RWPE1 (cell line): ENCODE results near the gene SLC6A3.

Source experiments
- CTCF ChIA-PET: fragments of 350-600 bp; sonication (Branson Sonifier 250); formaldehyde crosslinking; extraction: SDS; loops from one replicate; lab custom pipeline; 2021; lab: Yijun Ruan, JAX
- POLR2A ChIA-PET: fragments of 400-600 bp; formaldehyde crosslinking; extraction: SDS; loops from one replicate; lab custom pipeline; 2020; ENCODE audit warnings: antibody characterized with exemption; ENCODE audit not compliant: low non-redundant PET; lab: Yijun Ruan, JAX
- DNase-seq: peaks from one replicate; pipeline ENCODE4 v3.0.0; 2012; ENCODE audit warnings: low spot score
- H3K27ac ChIP-seq: fragments of 450-650 bp; 2 replicates; pipeline ENCODE4 v1.5.1; 2017
- CTCF ChIP-seq: fragments of 450-650 bp; conservative IDR thresholded peaks from 2 replicates; pipeline ENCODE4 v1.5.1; 2017; ENCODE audit warnings: low read depth, mild to moderate bottlenecking

Gene SLC6A3

GRCh38 chr5:1474866-1475543 is 29.8 kb upstream of the SLC6A3 start:
- H3K27ac ChIP-seq, result peak overlapping the region; percentile 4; the same call in 1 of the 2 replicates
- TF ChIP-seq CTCF, result no peak
- POLR2A ChIA-PET, result interaction anchor here (0.5 kb wide), 1 partner anchor 93 kb away, joined by 3 read pairs; no protein-coding TSS in a partner anchor
- no peak for DNase-seq
- CTCF ChIA-PET, result interaction anchor here (0.5 to 0.6 kb wide), 4 partner anchors 35 to 933 kb away, joined by 3 to 5 read pairs (median 3); no protein-coding TSS in a partner anchor

- no peak for DNase-seq
- ChIA-PET CTCF (interaction anchor here (0.6 kb wide), 4 partner anchors 55 to 1103 kb away, joined by 3 to 5 read pairs (median 4); no protein-coding TSS in a partner anchor), POLR2A (no interaction called here)
- peak overlapping the region; percentile 4; the same call in 1 of the 2 replicates for H3K27ac ChIP-seq
- TF ChIP-seq CTCF, result no peak
These were observed 29.1 kb upstream of the SLC6A3 start for GRCh38 chr5:1474183-1474839.

- POLR2A ChIA-PET, result no interaction called here
- CTCF ChIA-PET, result interaction anchor here (0.6 kb wide), 2 partner anchors 95 to 1102 kb away, joined by 3 to 4 read pairs; no protein-coding TSS in a partner anchor
- no peak for TF ChIP-seq CTCF
- DNase-seq, result no peak
- H3K27ac ChIP-seq, result no peak overlapping the region
These were observed 28.5 kb upstream of the SLC6A3 start for GRCh38 chr5:1473746-1474145.

DNA sequence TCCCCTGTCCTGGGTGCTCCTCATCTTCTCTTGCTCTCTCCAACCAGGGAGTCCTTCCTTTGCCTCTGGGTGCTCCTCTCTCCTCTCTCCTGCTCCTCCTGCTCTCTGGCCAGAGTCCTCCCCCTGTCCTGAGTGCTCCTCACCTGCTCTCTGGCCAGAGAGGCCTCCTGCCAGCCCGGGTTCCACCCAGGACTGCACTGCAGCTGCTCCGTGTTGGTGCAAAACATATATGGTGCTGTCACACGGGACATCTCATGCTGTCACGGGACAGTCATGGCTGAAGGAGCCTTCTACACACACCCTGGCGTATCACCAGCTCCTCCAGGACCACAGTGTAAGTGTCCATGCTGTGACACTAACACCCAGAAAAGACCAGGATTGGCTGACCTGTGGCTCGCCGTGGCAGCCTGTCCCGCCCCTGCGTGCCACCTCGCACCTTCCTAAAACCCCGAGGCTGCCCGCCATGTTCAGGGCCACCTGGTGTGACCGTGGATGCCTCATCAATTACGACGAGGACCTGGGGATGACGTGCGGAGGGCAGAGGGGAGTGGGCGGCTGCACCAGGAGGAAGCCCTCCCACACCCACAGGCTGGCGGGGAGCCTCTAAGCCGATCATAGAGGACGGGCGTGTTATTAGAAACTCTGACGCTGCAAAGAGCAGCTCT is 27.9 kb upstream of the SLC6A3 start:
- ChIA-PET POLR2A (no interaction called here), CTCF (interaction anchor here (0.6 to 0.7 kb wide), 2 partner anchors 11 to 1102 kb away, joined by 3 read pairs; no protein-coding TSS in a partner anchor)
- no peak overlapping the region for H3K27ac ChIP-seq
- no peak for TF ChIP-seq CTCF
- DNase-seq, result no peak

DNA sequence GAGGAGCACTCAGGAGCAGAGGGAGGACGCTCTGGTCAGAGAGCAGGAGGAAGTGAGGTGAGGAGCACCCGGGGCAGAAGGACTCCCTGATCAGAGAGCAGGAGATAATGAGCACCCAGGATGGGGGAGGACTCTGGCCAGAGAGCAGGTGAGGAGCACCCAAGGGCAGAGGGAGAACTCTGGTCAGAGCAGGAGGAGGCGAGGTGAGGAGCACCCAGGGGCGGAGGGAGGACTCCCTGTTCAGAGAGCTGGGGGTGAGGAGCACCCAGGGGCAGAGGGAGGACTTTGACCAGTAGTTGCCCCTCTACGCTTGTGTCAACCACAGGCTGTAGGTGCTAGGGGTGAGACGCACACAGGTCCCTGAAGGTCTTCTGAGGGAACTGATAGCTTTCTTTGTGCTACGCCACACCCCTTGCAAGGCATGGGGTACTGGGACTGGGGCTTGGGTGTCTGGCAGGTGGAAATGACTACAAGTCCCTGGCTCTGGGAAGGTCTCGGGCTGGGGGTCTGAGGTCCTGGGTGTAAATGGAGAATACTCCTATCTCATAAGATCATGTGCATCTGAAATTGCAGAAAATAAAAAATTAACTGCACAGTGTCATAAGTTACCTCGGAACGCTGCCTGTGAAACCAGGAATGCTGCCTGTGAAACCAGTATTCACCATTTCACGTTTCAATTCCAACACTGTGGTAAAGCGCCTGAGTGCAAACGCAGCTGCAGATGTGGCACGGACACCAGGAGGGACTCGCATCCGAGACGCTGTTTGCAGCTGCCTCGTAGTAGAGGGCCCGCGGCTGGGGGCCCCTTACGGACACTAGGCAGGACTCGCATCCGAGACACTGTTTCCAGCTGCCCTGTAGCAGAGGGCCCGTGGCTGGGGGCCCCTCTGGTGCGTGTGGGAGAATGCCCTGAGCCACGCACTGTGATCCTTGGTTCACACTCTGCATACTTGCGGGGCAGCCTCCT is 27.0 kb upstream of the SLC6A3 start:
- no peak for TF ChIP-seq CTCF
- POLR2A ChIA-PET, result no interaction called here
- CTCF ChIA-PET, result interaction anchor here (0.7 kb wide), 1 partner anchor 12 kb away, joined by 3 read pairs; no protein-coding TSS in a partner anchor
- no peak for DNase-seq
- H3K27ac ChIP-seq, result no peak overlapping the region; the same call in 1 of the 2 replicates
